Gastrocnemius medialis (tissue), 4 donors: Measurements from ENCODE around the gene TRIM46.

Source experiments
- POLR2A ChIP-seq, 2 donors: fragments of 450-650 bp; IDR thresholded peaks; one replicate each; pipeline ENCODE4 v1.6.1; 2017; ENCODE audit warnings: antibody characterized with exemption in 2 of 2, mild to moderate bottlenecking in 2 of 2, moderate library complexity in 2 of 2
- TF ChIP-seq, protein P1 (sequence below), 5 experiments: fragments of 450-650 bp in 3 of 5; fragments of 200-600 bp in 2 of 5; sonication (generic) in 2 of 5; IDR thresholded peaks in 4 of 5; conservative IDR thresholded peaks in 1 of 5; 1 replicate in 4 of 5; 2 replicates in 1 of 5; pipeline ENCODE4 v1.5.1; 2016 to 2019; ENCODE audit warnings: antibody characterized with exemption in 5 of 5, mild to moderate bottlenecking in 3 of 5, moderate library complexity in 3 of 5

- TF ChIP-seq, protein P1, sequence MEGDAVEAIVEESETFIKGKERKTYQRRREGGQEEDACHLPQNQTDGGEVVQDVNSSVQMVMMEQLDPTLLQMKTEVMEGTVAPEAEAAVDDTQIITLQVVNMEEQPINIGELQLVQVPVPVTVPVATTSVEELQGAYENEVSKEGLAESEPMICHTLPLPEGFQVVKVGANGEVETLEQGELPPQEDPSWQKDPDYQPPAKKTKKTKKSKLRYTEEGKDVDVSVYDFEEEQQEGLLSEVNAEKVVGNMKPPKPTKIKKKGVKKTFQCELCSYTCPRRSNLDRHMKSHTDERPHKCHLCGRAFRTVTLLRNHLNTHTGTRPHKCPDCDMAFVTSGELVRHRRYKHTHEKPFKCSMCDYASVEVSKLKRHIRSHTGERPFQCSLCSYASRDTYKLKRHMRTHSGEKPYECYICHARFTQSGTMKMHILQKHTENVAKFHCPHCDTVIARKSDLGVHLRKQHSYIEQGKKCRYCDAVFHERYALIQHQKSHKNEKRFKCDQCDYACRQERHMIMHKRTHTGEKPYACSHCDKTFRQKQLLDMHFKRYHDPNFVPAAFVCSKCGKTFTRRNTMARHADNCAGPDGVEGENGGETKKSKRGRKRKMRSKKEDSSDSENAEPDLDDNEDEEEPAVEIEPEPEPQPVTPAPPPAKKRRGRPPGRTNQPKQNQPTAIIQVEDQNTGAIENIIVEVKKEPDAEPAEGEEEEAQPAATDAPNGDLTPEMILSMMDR (IDR thresholded peaks at IDR 0.05 in 4 of 5, conservative IDR thresholded peaks at IDR 0.05 in 1 of 5) = no peak
- TF ChIP-seq POLR2A (IDR thresholded peaks at IDR 0.05) = no peak
Observed at GRCh38 chr1:155125511-155125945, 48.1 kb upstream of the TRIM46 start.
